Measurements from ENCODE around the gene HSPB1.
"Not testable (repeated sequence)": the region's sequence is repeated elsewhere in the genome, so short reads cannot be mapped to it uniquely, and the experiment has no call there.

HSPB1 gene

DNA sequence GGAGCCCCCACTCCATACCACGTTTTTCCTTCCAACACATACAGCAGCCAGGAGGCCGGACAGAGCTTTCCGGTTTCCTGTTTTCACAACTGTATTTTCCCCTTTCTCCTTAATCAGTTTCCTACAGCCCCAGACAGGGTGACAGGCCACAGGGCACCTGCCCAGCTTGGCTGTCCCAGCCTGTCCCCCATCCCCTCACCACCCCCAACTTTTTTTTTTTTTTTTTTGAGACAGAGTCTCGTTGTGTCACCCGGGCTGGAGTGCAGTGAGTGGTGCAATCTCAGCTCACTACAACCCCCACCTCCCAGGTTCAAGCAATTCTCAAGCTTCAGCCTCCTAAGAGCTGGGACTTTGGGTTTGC, 10.3 kb upstream of the HSPB1 start:
- TF ChIP-seq, protein P1, sequence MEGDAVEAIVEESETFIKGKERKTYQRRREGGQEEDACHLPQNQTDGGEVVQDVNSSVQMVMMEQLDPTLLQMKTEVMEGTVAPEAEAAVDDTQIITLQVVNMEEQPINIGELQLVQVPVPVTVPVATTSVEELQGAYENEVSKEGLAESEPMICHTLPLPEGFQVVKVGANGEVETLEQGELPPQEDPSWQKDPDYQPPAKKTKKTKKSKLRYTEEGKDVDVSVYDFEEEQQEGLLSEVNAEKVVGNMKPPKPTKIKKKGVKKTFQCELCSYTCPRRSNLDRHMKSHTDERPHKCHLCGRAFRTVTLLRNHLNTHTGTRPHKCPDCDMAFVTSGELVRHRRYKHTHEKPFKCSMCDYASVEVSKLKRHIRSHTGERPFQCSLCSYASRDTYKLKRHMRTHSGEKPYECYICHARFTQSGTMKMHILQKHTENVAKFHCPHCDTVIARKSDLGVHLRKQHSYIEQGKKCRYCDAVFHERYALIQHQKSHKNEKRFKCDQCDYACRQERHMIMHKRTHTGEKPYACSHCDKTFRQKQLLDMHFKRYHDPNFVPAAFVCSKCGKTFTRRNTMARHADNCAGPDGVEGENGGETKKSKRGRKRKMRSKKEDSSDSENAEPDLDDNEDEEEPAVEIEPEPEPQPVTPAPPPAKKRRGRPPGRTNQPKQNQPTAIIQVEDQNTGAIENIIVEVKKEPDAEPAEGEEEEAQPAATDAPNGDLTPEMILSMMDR (IDR thresholded peaks at IDR 0.05; ENCODE audit: low read depth, low read length), result no peak
- peak overlapping the region; percentile 24 for H3K4me3 ChIP-seq (ENCODE audit: low read depth, low read length)

GRCh38 chr7:76292911-76293310, 9.6 kb upstream of the HSPB1 start:
- H3K4me3 ChIP-seq (ENCODE audit: low read depth, low read length), result not testable (repeated sequence)

- TF ChIP-seq, protein P1 (IDR thresholded peaks at IDR 0.05; ENCODE audit: low read depth, low read length), result no peak
- H3K4me3 ChIP-seq (ENCODE audit: low read depth, low read length), result no peak overlapping the region
These were observed 9.0 kb upstream of the HSPB1 start for GRCh38 chr7:76293407-76293901.

DNA sequence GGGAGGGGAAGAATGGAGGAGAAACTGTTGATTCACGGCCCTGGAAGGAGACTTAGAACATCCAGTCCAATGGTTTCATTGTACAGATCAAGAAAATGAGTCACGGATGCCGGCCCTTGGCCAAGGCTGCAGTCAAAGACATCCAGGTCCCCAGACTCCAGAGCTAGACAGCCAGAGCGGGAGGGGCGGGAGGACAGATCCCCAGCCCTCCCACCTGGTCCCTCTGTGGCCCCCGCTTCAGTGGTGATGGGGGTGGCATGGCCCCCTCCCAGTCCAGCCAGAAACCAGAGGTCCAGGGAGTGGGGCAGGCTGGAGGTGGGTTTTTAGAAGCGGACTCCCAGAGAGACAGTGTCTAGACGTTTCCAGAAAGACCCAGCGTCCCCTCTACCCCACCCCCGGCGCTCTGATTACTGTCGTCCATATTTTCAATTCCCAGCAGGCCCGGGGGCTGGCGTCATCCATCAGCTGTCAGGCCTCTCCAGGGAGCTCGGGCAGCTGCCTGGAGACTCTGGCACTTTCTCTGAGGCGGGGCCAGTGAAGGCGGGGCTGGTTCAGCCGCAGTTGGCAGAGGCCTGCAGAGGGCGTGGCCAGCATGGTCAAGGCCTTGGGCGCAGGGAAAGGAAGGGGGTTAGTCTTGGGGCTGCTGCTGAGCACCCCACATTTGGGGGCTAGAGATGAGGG, 8.0 kb upstream of the HSPB1 start:
- H3K4me3 ChIP-seq (ENCODE audit: low read depth, low read length), result peak overlapping the region; percentile 54
- TF ChIP-seq, protein P1 (IDR thresholded peaks at IDR 0.05; ENCODE audit: low read depth, low read length), result no peak

- no peak overlapping the region for H3K4me3 ChIP-seq (ENCODE audit: low read depth, low read length)
- TF ChIP-seq, protein P1 (IDR thresholded peaks at IDR 0.05; ENCODE audit: low read depth, low read length), result no peak
These were observed 5.4 kb upstream of the HSPB1 start for GRCh38 chr7:76296743-76297740.

DNA sequence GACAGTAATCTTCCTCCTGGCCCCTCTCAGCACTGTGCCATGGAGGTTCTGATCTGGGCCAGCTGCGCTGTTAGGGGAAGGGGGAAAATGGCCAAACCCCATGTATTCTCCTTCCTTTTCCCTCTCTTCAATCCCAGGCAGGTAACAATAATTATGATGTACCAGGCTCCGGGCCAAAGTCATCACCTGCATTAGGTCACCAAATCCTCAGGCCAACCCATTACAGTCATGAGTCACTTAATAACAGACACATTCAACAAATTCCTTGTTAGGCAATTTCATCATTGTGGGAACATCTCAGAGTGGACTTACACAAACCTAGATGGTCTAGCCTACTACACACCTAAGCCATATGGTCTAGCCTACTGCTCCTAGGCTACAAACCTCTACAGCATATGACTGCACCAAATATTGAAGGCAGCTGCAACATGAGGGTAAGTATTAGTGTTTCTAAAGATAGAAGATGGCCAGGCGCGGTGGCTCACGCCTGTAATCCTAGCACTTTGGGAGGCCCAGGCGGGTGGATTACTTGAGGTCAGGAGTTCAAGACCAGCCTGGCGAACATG, 2.2 kb upstream of the HSPB1 start:
- TF ChIP-seq, protein P1 (IDR thresholded peaks at IDR 0.05; ENCODE audit: low read depth, low read length), result no peak
- H3K4me3 ChIP-seq (ENCODE audit: low read depth, low read length), result no peak overlapping the region

DNA sequence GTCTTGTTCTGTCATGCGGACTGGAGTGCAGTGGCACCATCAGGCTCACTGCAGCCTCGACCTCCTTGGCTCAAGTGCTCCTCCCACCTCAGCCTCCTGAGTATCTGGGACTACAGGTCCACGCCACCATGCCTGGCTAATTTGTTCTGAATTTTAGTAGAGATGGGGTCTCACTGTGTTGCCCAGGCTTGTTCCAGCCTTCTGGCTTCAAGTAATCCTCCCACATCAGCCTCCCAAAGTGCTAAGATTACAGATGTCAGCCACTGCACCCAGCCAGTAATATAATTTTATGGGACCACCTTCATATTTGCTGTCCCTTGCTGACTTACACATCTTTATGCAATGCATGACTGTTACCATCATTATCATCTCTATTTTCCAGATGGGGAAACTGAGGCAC, 1.5 kb upstream of the HSPB1 start:
- no peak overlapping the region for H3K4me3 ChIP-seq (ENCODE audit: low read depth, low read length)
- TF ChIP-seq, protein P1 (IDR thresholded peaks at IDR 0.05; ENCODE audit: low read depth, low read length), result no peak

Measured in WI38 (cell line).